Activated T-helper 2 cell treated with anti-CD3 and anti-CD28 coated beads, Interferon-gamma antibody, Interleukin-2, Interleukin-4, amounts not matched to agents 10 μg/mL and 5 μg/mL and 100 μg/mL, durations not matched to agents 14 hours and 24 hours and 36 hours (primary cell): ENCODE measurements around the gene SORCS2. TPM values are rescaled to one million over a fixed set of nuclear protein-coding genes. Genes with fewer than 3 reads are reported as not detected.

Source experiments
- DNase-seq: peaks from one replicate; pipeline ENCODE4 v3.0.0; 2021; ENCODE audit warnings: low spot score
- H3K27ac Mint-ChIP-seq: one replicate; pipeline ENCODE4 v1.8.0; 2021; ENCODE audit warnings: mixed read lengths
- H3K27me3 Mint-ChIP-seq: one replicate; pipeline ENCODE4 v1.8.0; 2021; ENCODE audit warnings: low read depth, mixed read lengths
- H3K36me3 Mint-ChIP-seq: one replicate; pipeline ENCODE4 v1.8.0; 2021; ENCODE audit warnings: low read depth, mixed read lengths
- H3K4me1 Mint-ChIP-seq: one replicate; pipeline ENCODE4 v1.8.0; 2021; ENCODE audit warnings: low read depth, mixed read lengths
- H3K4me3 Mint-ChIP-seq: one replicate; pipeline ENCODE4 v1.8.0; 2021; ENCODE audit warnings: low read depth, mild to moderate bottlenecking, moderate library complexity, mixed read lengths
- H3K9me3 Mint-ChIP-seq: one replicate; pipeline ENCODE4 v1.8.0; 2021; ENCODE audit warnings: mixed read lengths
- intact Hi-C: fragments of 100-400 bp; cut with micrococcal nuclease; formaldehyde crosslinking; loops from one replicate; pipeline ENCODE4 v1.15.1; 2023
- total RNA-seq: library from RNA; stranded (reverse); gene quantifications from 2 replicates; pipeline ENCODE4 v1.2.3, GENCODE V29; 2022

The SORCS2 gene
- total RNA-seq, 1 donor from 2014 or later = 0.02 TPM

DNA sequence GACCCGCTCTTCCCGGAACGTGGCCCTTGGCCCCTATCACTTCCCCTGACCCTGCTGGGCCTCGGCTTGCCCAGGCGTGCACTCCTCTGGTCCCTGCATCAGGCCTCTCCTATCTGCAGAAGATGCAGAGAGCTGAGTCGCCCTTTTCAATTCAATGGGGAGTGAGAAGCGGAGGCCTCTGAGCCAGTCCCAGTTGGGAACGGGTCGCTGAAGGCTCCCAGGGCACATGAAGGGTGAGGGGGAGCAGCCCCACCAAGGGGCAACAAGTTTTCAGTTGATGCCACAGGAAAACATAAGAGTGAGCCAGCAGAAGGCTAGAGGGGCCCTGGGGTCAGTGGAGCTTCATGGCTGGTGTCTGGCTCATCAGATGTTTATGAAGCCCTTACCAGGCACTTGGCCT, 225.3 kb downstream of the SORCS2 start:
- H3K27ac Mint-ChIP-seq = no peak overlapping the region

DNA sequence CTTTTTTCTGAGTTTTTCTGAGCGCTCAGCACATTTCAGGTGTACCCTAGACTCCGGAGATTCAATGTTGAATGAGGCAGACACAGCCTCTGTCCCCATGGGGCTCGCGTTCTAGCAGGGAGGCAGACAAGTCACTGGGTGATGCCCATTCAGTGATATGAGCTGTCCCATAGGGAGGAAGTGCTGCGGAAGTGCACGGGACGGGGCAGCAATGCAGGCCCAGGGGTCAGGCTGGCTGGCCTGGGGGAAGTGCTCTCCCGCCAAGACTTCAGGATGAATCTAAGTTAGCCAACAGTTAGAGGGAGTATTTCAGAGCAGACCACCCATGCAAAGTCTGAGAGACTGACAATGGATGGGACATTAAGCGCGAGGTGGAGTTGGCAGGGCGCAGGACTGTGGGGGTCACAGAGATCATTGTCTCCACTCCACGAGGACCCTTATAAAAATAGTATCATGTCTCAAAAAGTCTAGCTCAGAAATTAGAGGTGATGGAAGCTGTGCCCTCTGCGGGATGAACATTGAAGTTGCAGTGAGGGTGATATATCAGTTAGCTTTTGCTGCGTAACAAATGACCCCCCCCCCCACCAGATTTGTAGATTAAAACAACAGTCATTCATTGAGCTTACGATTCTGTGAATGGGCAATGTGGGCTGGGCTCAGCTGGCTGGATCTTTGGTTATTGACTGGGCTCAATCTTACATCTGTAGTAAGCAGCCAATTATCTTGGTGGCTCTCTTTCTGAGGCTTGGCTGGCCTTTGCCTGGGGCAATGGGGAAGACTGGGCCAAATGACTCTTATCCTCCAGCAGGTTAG, 226.0 kb downstream of the SORCS2 start:
- H3K27me3 Mint-ChIP-seq = peaks cover 2% of the 10 kb centered on the region
- no peaks in the 10 kb centered on the region for H3K36me3 Mint-ChIP-seq
- H3K4me1 Mint-ChIP-seq = no peaks in the 10 kb centered on the region
- no peak overlapping the region for H3K27ac Mint-ChIP-seq
- no peak for DNase-seq
- H3K9me3 Mint-ChIP-seq = no peaks in the 10 kb centered on the region
- intact Hi-C loops = no loop called here
- H3K4me3 Mint-ChIP-seq = no peak overlapping the region

More for the DNA sequence above, 225.3 kb downstream of the SORCS2 start:
- H3K4me1 Mint-ChIP-seq = no peaks in the 10 kb centered on the region
- H3K4me3 Mint-ChIP-seq = no peak overlapping the region
- intact Hi-C loops = no loop called here
- DNase-seq = no peak
- peaks cover 2% of the 10 kb centered on the region for H3K27me3 Mint-ChIP-seq
- no peaks in the 10 kb centered on the region for H3K36me3 Mint-ChIP-seq
- H3K9me3 Mint-ChIP-seq = no peaks in the 10 kb centered on the region

DNA sequence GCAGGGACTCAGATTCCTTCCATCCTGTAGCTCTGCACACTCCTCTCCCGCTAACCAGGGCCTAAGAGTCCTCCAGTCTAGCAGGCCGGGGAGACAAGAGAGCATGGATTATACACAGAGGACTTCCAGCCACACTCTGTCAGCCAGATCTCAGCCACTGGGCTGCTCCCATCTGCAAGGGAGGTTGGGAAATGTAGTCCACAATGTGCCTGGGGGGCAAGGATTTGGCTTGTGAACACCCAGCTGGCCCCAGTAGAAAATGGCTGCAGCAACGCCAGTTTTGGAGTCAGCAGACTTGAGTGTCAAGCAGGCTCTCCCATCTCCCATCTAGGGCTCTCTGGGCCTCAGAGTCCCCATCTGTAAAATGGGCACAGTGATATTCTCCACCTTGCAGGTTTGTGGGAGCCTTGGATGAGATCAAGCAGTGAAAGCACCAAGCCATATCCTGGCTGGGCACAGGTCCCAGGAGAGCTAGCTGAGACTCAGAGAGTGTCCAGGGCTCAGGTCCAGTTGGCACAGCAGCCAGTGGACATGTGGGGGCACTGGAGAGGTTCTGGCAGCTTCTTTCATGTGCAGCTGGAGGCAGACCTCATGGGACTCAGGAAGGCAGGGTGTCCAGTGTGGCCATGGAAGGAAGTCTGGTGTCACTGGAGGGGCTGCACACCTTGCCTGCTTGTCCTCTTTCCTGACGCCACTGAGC, 227.8 kb downstream of the SORCS2 start:
- Mint-ChIP-seq H3K27me3 (no peaks in the 10 kb centered on the region), H3K4me1 (no peaks in the 10 kb centered on the region), H3K27ac (no peak overlapping the region), H3K9me3 (no peaks in the 10 kb centered on the region), H3K4me3 (no peak overlapping the region), H3K36me3 (no peaks in the 10 kb centered on the region)
- no peak for DNase-seq
- intact Hi-C loops = no loop called here

DNA sequence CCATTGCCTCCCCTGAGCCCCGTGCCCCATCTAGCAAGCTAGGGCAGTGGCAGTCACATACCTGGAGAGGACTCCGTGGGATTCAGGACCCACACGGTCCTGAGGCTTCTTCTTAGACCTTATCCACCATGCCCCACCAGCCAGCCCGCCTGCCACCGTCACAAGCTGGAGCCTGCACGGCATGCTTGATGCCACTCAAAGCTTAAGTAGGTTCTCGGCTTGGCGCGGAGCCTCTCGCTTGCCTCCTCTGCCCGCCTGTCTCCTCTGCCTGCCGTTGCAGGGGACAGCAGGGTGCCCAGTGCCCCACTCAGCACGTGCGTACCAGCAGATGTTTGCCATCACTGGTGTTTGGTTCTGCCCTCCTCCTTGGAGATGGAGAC, 228.3 kb downstream of the SORCS2 start:
- no peak for DNase-seq
- H3K9me3 Mint-ChIP-seq = no peaks in the 10 kb centered on the region

DNA sequence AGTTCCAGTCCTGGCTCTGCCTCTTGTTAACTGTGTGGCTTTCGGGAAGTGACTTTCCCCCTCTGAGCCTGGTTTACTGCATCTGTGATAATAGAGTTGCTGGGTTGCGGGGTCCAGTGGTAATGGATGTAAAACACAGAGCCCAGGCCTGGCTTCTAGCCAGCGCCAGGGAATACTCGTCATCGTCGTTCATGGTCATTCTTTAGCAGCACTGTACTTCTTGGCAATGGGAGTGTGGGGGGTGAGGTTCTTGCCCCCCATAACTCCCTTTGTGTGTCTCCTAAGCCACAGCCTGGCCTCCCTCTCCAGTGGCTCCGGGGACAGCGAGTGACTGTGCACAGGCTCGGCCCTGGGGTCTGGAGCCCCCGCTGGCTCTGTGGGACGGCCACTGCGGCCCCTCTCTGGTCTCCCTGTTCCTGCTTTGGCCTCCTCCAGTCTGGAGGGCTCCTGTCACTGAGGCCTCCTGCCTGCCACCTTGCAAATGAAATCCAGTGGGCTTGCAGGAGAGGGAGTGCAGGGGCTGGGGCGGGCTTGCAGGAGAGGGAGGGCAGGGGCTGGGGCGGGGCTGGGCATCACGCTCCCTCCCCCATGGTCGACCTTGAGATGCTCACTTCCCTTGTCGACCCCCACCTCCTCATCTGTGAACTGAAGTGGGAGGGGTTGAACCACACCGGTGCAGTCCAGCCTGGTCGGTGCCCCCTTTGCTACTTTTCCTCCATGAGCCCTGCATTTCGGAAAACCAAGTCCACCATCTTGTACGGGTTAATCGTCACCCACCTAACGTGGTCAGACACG, 229.2 kb downstream of the SORCS2 start:
- no peaks in the 10 kb centered on the region for H3K36me3 Mint-ChIP-seq
- H3K9me3 Mint-ChIP-seq = no peaks in the 10 kb centered on the region
- H3K27me3 Mint-ChIP-seq = no peaks in the 10 kb centered on the region
- intact Hi-C loops = no loop called here
- DNase-seq = no peak
- H3K4me1 Mint-ChIP-seq = no peaks in the 10 kb centered on the region
- H3K27ac Mint-ChIP-seq = no peak overlapping the region
- no peak overlapping the region for H3K4me3 Mint-ChIP-seq

More for the DNA sequence above, 228.3 kb downstream of the SORCS2 start:
- Mint-ChIP-seq H3K4me1 (no peaks in the 10 kb centered on the region), H3K4me3 (no peak overlapping the region), H3K36me3 (no peaks in the 10 kb centered on the region), H3K27me3 (no peaks in the 10 kb centered on the region), H3K27ac (no peak overlapping the region)
- intact Hi-C loops = no loop called here

DNA sequence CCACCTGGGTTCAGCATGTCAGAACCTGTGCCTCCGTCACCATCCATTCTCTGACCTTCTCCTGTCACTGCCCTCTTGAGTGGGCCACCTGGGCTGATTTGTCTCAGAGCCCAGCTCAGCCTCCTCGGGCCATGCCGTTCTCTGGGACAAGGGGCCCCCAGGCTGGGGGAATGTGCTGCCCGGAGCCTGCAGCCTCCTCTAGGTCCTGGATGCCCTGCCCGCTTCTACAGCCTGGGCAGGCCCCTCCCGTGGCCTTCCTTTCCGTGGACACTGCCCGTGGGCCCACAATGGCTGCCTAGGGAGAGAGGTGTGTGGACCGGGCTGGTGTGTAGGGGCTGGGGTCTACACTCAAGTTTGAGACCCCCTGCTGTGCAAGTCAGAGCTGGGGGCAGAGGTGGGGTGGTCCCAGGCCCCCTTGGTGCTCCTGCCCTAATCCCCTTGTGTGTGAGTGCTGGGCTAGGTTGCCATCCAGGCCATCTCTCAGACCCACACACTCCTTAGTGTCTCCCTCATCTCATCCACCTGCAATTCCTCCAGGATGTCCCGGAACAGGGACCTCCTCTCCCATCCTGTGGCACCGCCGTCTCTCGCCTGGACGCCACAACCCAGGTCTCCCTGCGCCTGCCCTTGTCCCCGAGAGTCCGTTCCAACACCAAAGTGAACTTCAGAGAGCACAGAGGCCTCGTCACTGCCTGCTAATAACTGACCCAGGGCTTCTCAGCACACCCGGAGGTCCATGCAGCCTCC, 230.0 kb downstream of the SORCS2 start:
- Mint-ChIP-seq H3K9me3 (no peaks in the 10 kb centered on the region), H3K4me1 (no peaks in the 10 kb centered on the region), H3K27me3 (no peaks in the 10 kb centered on the region), H3K27ac (no peak overlapping the region), H3K4me3 (no peak overlapping the region), H3K36me3 (no peaks in the 10 kb centered on the region)
- DNase-seq = no peak
- intact Hi-C loops = no loop called here

DNA sequence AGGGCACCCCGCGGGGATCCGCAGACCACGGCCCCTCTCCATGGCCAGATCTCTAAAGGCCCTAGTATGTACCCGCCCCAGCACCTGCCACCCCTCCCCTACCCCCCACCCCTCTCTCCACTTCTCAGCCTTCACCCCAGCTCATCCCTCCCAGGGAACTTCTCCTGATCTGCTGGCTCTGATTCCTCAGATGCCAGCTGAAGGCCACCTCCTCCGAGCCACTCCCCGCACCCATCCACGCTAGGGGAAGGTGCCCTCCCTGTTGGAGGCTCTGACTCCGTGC, 230.5 kb downstream of the SORCS2 start:
- intact Hi-C loops = no loop called here
- Mint-ChIP-seq H3K4me1 (no peaks in the 10 kb centered on the region), H3K4me3 (no peak overlapping the region), H3K27ac (no peak overlapping the region), H3K27me3 (no peaks in the 10 kb centered on the region), H3K36me3 (no peaks in the 10 kb centered on the region), H3K9me3 (no peaks in the 10 kb centered on the region)
- no peak for DNase-seq

DNA sequence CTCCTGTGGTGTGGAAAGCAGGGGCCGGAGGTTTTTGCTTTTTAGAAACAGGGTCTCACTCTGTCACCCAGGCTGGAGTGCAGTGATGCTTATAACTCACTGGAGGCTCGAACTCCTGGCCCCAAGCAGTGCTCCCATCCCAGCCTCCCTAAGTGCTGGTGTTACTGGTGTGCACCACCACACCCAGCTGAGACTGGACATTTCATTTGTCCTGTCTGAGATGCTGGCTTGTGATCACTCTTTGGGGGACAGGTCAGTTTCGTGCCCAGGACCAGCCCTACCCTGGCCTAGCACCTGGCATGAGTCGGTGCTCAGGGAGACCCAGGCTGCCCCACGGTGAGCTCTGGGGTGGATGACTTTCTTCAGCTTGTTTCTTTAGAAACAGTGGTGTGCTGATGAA, 231.1 kb downstream of the SORCS2 start:
- intact Hi-C loops = no loop called here
- Mint-ChIP-seq H3K9me3 (no peaks in the 10 kb centered on the region), H3K27me3 (no peaks in the 10 kb centered on the region), H3K4me3 (no peak overlapping the region), H3K36me3 (no peaks in the 10 kb centered on the region), H3K4me1 (no peaks in the 10 kb centered on the region), H3K27ac (no peak overlapping the region)
- DNase-seq = no peak

DNA sequence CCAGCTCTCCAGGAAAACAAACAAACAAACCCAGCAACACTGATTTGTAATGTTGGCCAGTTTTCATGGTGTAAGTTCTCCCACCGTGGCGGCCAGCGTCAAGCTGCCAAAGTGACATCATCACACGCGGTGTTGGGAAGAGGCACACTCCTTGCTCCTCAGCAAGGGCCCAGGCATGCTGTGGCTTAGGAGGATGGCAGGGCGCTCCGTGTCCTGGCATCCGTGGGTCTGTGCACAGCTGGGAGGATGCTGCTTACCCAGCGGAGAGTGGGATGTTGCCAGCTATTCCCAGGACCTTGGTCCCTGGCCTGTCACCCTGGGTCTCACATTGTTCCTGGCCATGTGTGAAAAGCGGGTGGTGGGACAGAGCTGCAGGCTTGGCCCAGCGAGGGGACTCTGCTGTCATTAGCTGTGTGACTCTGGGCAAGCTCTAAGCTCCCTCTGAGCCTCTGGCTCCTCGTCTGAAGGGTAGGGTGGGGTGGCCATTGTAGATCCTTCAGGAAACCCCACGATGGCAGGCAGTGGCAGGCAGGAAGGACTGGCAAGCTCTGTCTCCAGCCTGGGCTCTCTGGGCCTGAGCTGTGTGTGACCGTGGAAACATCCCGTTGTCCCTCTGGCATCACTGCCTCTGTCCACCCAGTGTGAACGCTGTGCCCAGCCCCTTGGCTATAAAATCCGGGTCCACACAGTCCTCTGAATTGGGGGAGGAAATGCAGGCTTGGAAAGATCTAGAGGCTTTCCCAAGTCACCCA, 231.6 kb downstream of the SORCS2 start:
- Mint-ChIP-seq H3K27ac (no peak overlapping the region), H3K36me3 (no peaks in the 10 kb centered on the region), H3K4me1 (no peaks in the 10 kb centered on the region), H3K27me3 (no peaks in the 10 kb centered on the region), H3K4me3 (no peak overlapping the region), H3K9me3 (no peaks in the 10 kb centered on the region)
- intact Hi-C loops = no loop called here
- DNase-seq = no peak

DNA sequence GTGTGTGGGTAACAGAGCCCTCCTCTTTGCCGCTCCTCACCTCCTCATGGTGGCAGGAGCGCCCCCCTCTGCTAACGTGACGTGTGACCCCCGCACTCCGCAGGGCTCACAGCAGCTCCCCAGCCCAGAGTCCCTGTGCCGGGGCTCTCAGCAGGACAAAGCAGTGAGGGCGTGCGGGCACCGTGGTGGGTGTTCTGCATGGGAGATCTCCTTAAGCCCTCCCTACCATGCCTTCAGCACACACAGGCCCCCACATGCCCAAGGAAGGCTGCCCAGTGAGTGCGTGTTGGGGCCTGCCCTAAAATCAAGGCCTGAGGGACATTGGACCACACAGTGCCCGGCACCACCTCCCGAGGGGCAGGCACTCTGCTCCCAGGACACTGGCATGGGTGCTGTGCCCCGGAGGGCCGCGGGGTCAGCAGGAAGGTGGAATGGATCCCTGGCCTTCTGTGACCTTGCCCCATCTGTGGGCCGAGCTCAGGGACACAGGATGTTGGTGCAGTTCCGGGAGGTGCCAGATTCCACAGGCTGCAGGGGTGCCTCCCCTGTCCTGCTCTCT, 232.3 kb downstream of the SORCS2 start:
- Mint-ChIP-seq H3K9me3 (no peaks in the 10 kb centered on the region), H3K4me3 (no peak overlapping the region), H3K27me3 (no peaks in the 10 kb centered on the region), H3K27ac (no peak overlapping the region), H3K4me1 (no peaks in the 10 kb centered on the region), H3K36me3 (no peaks in the 10 kb centered on the region)
- intact Hi-C loops = no loop called here
- DNase-seq = no peak

DNA sequence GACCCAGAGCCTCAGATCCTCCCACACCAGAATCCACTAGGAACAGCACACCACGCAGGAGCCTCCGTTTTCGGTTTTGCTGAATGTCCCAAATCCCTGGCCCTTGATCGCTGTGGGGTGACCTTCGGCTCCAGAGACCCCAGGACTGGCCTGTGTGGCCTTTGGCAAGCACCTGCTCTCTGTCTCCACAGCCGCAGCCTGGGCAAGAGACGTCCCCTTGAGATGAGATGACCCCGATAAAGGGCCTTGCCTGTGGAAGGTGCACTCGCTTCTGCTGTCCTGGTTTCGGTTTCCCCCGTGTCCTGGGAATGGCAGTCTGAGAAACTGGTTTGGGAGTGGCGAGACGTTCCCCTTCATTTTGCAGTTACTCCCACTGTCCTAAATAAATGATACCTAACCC, 232.8 kb downstream of the SORCS2 start:
- Mint-ChIP-seq H3K36me3 (no peaks in the 10 kb centered on the region), H3K27me3 (no peaks in the 10 kb centered on the region), H3K27ac (no peak overlapping the region), H3K4me1 (no peaks in the 10 kb centered on the region), H3K4me3 (no peak overlapping the region), H3K9me3 (no peaks in the 10 kb centered on the region)
- intact Hi-C loops = no loop called here
- no peak for DNase-seq
